HG03175 (cell line): Measurements from ENCODE around the gene OR2C1.
A peak's percentile ranks its signal among the peaks of the same experiment; 100 is the strongest.

Source experiments
- ATAC-seq: cut with Tn5 transposase; IDR thresholded peaks from one replicate; pipeline ENCODE4 v1.9.1; 2021; ENCODE audit warnings: mild to moderate bottlenecking, moderate library complexity; ENCODE audit not compliant: unreplicated experiment

The OR2C1 gene

DNA sequence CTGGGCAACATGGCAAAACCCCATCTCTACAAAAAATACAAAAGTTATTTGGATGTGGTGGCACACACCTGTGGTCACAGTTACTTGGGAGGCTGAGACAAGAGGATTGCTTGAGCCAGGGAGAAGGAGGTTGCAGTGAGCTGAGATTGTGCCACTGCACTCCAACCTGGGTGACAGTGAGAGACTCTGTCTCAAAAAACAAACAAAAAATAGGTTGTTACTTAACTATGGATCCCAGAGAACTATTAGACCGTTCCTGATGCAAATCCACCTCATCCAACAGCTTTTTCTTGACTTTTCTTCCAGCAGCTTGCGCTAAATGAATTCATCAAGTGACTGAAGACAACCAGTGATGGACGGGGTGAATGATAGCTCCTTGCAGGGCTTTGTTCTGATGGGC is at the start of gene OR2C1:
OR2C1 (plus strand) TSS at position 301 of the 400 bp plus-strand sequence; CDS start at position 353, 52 bp downstream.
- ATAC-seq = no peak

DNA sequence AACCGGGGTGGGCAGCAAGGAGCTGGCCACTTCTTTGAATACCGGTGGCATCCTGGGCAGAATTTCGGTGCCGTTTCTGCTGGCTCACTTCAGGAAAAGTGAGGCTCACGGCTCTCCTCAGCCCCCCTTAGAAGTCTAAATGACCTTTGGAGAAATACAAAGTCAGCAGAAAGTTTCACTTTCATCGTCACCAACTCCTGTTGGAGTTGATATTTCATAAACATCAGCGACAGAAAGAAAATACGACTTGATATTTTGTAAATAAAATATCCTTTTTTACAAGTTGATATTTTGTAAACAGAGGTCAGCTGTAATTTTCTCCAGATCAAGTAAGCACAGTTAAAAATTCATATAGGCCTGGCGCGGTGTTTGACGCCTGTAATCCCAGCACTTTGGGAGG is 49.6 kb upstream of the OR2C1 start:
- ATAC-seq = no peak

DNA sequence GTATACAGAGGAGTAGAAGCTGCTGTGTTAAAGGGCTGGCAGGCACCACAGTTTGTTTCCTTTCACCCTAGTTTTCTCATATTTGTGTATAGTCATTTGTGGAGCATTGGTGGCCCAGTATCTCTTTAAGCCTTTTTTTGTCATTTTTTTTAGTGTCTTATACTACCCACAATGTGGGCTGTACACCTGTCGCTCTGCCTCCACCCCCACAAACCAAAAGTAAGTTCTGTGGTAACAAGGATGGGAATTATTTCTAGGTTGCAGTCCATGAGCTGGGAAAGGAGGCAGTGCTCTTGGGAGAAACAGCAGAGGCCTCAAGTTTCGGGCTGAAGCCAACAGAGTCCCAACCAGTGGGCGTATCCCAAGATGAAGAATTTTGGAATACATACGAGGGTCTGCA is 44.2 kb upstream of the OR2C1 start:
- ATAC-seq = no peak

DNA sequence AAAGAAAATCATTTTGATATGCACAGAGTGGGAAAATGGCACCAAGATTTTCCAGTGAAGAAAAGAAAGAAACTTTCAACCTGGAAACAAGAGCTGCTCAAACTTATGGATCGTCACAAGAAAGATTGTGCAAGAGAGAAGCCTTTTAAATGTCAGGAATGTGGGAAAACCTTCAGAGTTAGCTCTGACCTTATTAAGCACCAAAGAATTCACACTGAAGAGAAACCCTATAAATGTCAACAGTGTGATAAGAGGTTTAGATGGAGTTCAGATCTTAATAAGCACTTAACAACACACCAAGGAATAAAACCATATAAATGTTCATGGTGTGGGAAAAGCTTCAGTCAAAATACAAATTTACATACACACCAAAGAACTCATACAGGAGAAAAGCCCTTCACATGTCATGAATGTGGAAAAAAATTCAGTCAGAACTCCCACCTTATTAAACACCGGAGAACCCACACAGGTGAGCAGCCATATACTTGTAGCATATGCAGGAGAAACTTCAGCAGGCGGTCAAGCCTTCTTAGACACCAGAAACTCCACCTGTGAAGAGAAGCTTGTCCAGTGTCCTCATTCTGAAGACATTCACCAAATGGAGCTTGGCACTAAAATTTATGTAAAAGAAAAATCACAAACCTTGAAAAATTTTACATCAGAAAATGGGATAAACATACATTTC is 38.2 kb upstream of the OR2C1 start:
- ATAC-seq = no peak

DNA sequence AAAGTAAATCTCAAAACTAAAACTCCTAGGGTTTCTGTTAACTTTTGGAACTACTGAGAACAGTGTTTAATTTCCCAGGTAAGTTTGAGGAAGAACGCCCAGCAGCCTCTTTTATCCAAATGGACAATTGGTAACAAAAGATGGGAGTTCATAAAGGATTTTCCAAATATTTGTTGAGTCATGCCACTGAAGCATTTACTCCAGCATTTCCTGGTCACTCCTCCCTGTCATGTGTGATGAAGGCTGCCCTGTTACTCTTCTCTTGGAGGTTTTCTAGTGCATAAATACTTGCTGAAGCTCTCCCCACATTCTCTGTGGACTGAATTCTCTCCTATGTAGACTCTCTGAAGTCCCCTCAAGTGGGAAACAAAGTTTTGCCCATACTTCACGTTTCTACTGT is 33.9 kb upstream of the OR2C1 start:
- ATAC-seq = no peak

GRCh38 chr16:3327514-3327913 is 28.2 kb upstream of the OR2C1 start:
- no peak for ATAC-seq

GRCh38 chr16:3328104-3328503 is 27.6 kb upstream of the OR2C1 start:
- ATAC-seq = no peak

DNA sequence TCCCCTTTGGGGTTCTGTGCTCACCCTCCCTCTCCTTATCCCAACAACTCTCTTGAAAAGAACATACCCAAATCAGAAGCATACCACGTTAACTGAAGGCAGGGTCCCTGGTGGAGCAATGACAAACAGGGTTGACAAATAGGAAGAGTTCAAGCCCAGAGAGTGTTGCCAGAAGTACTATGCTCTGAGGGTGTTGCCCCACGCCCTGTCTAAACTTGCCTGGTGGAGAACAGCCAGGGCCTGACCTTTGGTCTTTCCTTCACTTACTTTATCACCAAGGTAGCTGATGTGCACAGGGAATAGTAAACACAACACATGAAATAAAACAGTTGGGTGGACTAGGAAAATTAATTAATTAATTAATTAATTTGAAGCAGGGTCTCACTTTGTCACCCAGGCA is 27.0 kb upstream of the OR2C1 start:
- ATAC-seq = no peak

GRCh38 chr16:3346041-3346440 is 9.6 kb upstream of the OR2C1 start:
- ATAC-seq = no peak

DNA sequence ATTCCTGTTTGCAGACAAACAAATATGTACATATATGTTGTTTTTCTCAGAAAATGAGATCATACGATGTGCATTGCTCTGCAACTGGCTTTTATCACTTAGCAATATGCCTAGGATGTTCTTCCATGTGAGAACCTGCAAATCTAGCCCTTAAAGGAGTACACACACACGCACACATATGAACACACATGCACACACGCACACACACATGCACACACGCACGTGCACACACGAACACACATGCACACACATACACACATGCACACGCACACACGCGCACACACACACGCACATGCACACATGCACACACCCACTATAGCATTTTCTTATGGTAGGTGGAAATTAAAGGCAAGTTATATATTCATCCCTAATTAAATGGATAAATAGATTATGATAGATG is 8.1 kb upstream of the OR2C1 start:
- ATAC-seq = no peak

DNA sequence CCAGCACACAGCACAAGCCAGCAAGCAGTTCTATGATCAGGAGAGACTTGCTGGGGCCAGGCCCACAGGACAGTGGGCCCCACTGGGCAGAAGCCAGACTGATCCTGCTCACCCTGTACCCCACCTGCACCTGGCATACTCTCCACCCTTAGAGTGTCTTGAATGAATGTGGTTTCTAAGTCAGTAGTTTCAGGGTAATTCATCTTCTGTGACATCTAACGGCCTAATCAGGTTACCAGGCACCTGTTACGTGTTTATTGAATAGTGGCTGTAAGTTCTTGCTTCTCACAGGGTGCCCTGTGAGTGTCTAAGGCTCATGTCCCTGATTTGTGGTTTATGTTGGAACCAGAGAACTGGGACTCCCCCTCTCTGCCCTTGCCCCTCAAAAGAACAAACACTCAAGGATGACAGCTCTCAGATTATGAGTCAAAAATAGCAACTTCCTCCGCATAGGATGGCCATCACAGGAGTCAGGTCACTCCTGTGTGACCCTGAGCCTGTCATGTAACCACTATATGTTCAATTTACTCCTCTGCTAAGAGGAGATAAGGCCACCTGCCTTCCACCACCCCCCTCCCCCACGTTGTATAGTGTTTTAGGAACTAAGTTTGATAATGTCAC is 7.0 kb upstream of the OR2C1 start:
- no peak for ATAC-seq

- ATAC-seq = no peak
Observed at GRCh38 chr16:3349175-3349574, 6.5 kb upstream of the OR2C1 start.

DNA sequence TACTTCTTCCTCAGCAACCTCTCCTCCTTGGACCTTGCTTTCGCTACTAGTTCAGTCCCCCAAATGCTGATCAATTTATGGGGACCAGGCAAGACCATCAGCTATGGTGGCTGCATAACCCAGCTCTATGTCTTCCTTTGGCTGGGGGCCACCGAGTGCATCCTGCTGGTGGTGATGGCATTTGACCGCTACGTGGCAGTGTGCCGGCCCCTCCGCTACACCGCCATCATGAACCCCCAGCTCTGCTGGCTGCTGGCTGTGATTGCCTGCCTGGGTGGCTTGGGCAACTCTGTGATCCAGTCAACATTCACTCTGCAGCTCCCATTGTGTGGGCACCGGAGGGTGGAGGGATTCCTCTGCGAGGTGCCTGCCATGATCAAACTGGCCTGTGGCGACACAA is 429 bp downstream of the OR2C1 start:
- no peak for ATAC-seq

DNA sequence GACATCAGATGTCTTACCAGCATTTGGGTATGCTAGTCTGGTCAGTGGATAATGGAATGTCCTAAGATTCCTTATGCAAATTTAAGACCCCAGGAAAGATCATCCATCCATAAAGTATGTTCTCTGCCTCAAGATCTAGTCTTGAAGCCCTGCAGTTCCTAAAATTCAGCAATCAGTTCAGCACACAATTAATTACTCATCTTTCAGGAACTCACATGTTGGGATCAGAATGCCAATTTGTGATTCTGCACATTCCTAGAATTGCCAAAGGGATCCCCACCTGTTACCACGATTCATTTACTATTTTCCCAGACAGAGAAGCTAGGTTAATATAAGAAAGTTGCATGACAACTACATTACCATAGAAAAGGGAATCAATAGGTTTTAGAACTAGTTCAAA is 3.2 kb downstream of the OR2C1 start:
- ATAC-seq = no peak

GRCh38 chr16:3362931-3363330 is 7.2 kb downstream of the OR2C1 start:
- ATAC-seq = no peak

- ATAC-seq = no peak
Observed at GRCh38 chr16:3363793-3364192, 8.1 kb downstream of the OR2C1 start.

GRCh38 chr16:3364774-3365427 is 9.2 kb downstream of the OR2C1 start:
- ATAC-seq = peak; percentile 89

- ATAC-seq = no peak
Observed at GRCh38 chr16:3369073-3369472, 13.4 kb downstream of the OR2C1 start.

GRCh38 chr16:3375680-3376079 is 20.0 kb downstream of the OR2C1 start:
- ATAC-seq = no peak

DNA sequence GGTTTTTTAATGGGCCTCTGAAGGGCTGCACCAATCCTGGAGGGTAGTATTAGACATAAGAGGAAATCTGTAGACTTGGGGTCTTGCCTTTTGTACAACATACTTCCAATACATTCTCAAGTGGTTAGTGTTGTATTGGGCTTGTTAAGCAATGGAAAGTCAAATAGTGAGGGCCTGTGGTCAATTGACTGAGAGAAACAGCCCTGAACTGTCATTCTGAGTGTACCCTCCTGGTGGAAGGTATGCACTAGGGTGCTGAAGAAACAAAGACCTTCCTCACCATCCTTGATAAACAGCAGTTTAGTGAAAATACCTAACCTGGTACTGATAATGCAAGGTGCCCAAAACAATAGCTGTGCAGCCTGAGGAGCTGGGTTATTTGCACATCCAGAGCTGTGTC is 22.2 kb downstream of the OR2C1 start:
- ATAC-seq = no peak

- ATAC-seq = no peak
Observed at GRCh38 chr16:3383045-3383448, 27.4 kb downstream of the OR2C1 start.

GRCh38 chr16:3388325-3388724 is 32.6 kb downstream of the OR2C1 start:
- ATAC-seq = no peak
